ENCODE results near the gene SNTG2.

Gene SNTG2

GRCh38 chr2:1297372-1298159, 346.9 kb downstream of the SNTG2 start:
- DNase-seq = no peak

GRCh38 chr2:1299043-1299442, 348.4 kb downstream of the SNTG2 start:
- DNase-seq = no peak

- DNase-seq = no peak
Measured at GRCh38 chr2:1300284-1300683, 349.6 kb downstream of the SNTG2 start.

- DNase-seq = no peak
Measured at GRCh38 chr2:1301056-1301455, 350.4 kb downstream of the SNTG2 start.

GRCh38 chr2:1305342-1306013, 354.8 kb downstream of the SNTG2 start:
- DNase-seq = no peak

- DNase-seq = no peak
Measured at GRCh38 chr2:1306014-1306686, 355.5 kb downstream of the SNTG2 start.

GRCh38 chr2:1306687-1307516, 356.3 kb downstream of the SNTG2 start:
- no peak for DNase-seq

- no peak for DNase-seq
Measured at GRCh38 chr2:1307670-1308069, 357.0 kb downstream of the SNTG2 start.

GRCh38 chr2:1308678-1309077, 358.0 kb downstream of the SNTG2 start:
- DNase-seq = no peak

- no peak for DNase-seq
Measured at GRCh38 chr2:1309507-1309906, 358.9 kb downstream of the SNTG2 start.

- DNase-seq = no peak
Measured at GRCh38 chr2:1310202-1310601, 359.6 kb downstream of the SNTG2 start.

- DNase-seq = no peak
Measured at GRCh38 chr2:1310866-1311265, 360.2 kb downstream of the SNTG2 start.

- DNase-seq = no peak
Measured at GRCh38 chr2:1313240-1313924, 362.7 kb downstream of the SNTG2 start.

- DNase-seq = no peak
Measured at GRCh38 chr2:1314254-1314653, 363.6 kb downstream of the SNTG2 start.

GRCh38 chr2:1318366-1319009, 367.8 kb downstream of the SNTG2 start:
- no peak for DNase-seq

GRCh38 chr2:1319393-1319792, 368.7 kb downstream of the SNTG2 start:
- DNase-seq = no peak

- DNase-seq = no peak
Measured at GRCh38 chr2:1321321-1321720, 370.7 kb downstream of the SNTG2 start.

GRCh38 chr2:1324884-1325283, 374.2 kb downstream of the SNTG2 start:
- no peak for DNase-seq

- no peak for DNase-seq
Measured at GRCh38 chr2:1328684-1329083, 378.0 kb downstream of the SNTG2 start.

- DNase-seq = no peak
Measured at GRCh38 chr2:1339388-1340140, 388.9 kb downstream of the SNTG2 start.

GRCh38 chr2:1340141-1340512, 389.5 kb downstream of the SNTG2 start:
- DNase-seq = no peak
